ENCODE measurements around the gene CPEB4.

Gene CPEB4

DNA sequence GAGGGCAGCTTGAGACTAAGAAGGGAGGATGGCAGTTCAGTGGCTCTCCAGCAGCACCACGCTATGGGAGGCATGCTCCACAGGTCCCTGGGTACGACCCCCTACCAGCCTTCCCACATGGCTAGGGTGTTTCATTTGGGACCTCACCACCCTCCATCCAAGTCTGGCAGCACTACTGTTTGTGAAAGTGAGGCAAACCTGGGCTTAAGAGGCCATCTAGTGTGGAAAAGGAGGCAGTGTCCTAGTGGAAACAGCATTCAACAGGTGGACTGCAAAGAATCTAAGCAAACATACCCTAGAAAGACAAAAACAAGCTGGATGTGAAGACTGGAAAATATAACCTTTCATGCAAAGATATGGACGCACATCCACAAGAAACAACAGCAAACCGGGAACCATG lies 96.1 kb downstream of the CPEB4 start:
- no peak for DNase-seq

DNA sequence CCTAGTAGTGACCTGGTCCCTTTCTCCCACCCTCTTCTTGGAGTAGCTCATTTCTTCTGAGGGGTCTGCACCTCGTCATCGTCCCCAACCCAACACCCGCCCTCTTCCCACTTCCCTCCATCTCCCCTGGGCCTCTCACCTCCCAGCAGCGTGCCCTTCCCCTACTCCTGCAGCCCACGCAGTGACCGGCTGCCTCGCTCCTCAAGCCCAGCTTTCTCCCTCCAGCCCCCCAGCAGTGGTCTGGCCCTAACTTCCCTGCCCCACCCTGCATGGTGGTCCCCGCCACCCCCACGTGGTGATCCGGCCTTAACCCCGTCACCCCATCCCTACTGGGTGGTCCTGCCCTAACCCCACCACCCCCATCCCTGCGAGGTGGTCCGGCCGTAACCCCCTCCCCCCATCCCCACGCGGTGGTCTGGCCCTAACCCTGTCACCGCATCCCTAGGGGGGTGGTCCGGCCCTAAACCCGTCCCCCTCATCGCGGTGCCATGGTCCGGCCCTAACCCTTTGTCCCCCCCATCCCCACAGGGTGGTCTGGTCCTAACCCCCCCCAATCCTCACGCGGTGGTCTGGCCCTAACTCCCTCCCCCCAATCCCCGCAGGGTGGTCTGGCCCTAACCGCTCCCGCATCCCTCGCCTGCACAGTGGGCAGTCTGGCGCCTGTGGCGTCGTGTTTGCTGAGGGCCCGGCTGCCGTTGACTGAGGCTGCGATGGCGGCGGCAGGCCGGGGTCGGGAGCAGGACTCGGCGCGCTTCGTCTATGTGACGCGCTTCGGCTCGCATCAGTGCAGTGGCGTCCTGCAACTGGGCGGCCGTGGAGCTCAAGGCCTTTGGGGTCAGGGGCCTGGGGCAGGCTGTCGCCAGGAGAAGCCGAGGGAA lies 100.6 kb downstream of the CPEB4 start, which contains the start of gene C5orf47:
Gene C5orf47, plus strand, starts transcription at position 617 of the 878 bp plus-strand sequence. Its CDS starts 94 bp downstream, at position 711.
- no peak for DNase-seq

DNA sequence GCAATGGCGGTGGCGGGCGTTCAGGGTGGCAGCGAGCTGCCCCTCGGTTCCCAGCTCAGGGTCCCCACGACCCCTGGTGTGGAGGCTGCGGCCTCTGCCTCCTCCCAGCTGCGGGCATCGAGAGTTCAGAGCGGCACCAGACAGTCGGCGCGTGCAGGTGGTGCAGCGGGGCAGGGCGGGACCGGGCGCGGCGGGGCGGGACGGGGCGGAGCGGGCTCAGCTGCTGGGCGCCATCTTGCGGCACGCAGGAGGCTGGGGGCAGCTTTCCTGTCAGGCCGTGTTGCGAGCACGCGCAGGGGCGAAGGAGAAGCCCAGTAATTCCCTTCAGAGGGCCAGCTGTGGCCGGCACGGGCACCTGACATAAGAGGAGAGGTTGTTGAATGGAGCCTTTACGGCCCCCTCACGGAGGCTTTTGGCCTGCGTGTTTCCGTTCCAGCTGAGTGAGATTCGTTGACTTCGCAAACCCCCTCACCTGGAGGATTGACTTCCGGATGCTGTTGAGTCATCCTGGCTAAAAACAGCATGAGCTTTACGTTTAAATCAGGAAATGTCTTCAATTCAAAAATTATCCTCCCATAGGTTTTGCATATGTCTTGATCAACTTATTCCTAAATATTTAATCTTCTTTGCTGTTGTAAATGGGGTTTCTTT lies 101.4 kb downstream of the CPEB4 start:
- no peak for DNase-seq

DNA sequence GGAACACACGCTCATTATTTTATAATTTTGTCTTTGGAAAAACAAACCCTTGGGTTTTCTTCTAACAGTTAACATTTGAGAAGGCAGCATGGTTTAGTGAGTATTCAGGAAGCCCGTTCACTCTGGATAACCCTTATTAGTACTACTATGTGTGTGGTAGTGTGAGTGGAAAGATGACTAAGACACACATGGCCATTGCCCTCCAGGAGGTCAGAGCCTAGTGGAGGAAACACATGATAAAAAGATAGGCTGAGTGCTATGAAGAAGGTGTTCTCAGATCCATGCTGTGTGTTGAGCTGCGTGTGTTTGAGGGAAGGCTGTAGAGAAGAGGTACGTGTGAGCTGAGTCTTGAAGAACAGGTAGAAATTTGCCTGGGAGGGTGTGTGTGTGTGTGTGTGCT lies 109.2 kb downstream of the CPEB4 start:
- DNase-seq: no peak

DNA sequence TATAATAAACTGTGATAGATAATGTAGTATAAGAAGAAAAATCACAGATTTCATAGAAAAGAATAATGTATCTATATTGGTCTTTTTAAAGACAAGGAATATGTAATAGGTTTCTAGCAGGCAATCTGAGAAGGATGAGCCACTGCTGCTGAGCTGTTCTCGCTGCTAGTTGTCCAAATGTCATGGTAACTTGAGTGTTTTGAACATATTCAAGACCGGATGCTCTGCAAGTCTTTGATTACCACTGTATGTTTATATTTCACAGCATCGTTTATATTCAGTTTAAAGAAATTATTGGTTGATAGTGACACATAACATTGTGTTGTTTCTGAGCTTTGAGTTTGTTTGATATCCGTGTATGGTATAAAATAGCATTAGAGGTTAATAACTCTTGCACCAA lies 110.4 kb downstream of the CPEB4 start:
- no peak for DNase-seq

DNA sequence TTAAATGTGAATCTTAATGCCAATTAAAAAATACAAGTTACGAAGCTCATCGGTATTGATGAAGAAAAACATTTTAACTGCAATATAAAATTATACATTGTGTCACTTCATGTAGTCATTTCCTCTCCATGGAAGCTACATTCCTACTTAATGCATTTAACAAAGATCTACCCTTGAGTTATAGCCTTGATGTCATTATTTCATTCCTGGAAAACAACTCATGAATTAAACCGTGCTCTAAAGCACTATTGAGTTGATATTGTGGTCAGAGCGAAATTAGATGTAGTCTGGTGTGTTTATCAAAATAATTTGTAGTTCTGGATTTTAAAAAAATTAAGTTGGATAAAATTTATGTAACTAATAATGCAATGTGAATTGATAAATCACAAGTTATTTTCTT lies 111.9 kb downstream of the CPEB4 start:
- no peak for DNase-seq

DNA sequence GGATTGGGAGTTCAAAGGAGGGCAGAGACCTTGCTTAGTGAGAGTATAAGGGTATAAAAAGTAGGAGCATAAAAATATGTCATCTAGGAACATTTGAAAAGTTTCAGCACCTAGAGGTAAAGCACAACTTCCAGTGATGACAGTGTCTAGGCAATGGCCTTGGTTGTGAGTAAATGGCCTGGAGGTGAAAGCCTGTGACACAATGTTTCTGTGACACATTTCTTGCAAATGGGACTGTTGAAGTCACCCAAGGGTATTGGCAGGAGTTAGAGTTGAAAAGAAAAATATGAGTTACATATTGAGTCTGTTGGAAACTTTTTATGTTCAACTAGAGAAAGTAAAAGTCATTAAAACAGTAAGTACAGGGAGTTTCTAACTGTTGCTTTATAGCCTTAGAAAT lies 115.6 kb downstream of the CPEB4 start:
- DNase-seq: no peak

DNA sequence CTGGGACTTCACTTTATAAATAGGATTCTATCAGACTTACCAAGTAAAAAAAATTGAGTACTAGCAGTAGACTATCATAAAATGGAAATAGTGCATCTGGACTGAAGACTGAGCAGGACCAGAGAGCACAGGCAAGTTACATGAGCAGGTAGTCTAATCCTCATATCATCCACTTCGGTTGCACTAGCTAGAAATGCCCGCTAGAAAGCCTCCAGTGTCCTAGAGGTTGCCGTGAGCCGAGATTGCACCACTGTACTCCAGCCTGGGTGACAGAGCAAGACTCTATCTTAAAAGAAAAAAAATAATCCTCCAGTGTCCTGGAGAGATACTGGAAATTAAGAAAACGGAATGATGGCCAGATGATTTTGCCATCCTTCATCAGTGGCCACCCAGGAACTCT lies 120.8 kb downstream of the CPEB4 start:
- no peak for DNase-seq

DNA sequence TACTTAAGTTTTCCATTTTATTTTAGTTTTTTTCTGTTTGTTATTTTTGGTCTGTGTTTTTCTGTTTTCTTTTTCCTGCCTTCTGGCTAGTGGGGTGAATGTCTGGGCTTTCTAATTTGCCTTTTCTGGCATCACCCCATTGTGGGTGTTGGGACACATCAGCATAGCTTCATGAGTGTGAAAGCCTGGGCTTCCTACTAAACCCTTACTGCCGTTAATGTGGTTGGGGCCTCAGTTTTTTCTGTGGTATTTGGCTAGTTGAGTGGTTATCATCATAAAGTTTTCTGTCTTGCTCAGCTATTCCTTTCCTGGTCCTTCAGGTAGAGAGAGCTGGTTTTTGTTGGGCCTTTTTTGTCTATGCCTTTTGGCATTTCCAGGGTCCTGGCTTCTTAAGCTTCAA lies 122.2 kb downstream of the CPEB4 start:
- no peak for DNase-seq

DNA sequence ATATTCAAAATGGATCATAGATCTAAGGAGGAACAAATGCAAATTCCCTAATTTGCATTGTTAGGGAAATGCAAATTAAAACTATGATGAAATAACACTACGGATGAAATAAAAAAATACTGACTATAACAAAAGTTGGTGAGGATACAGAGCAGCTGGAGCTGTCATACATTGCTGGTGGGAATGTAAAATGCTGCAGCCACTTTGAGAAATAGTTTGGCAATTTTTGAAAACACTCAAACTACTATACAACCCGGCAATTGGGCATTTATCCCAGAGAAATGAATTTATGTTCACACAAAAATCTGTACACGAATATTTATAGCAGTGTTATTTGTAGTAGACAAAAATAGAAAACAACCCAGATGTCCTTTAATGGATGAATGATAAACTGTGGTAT lies 123.3 kb downstream of the CPEB4 start:
- DNase-seq: no peak
